Heart right ventricle (tissue), 16 donors: ENCODE results near the gene FLNB. TPM values are rescaled to one million over a fixed set of nuclear protein-coding genes. Genes with fewer than 3 reads are reported as not detected.

ENCODE experiments used
- ATAC-seq, 8 donors: fragments of 200-7000 bp; cut with Tn5 transposase; one replicate each; pipeline ENCODE4 v1.9.1; 2020; ENCODE audit warnings: mild to moderate bottlenecking in 8 of 8, moderate library complexity in 8 of 8, moderate number of reproducible peaks in 1 of 8
- DNase-seq, 2 donors: peaks; one replicate each; pipeline ENCODE4 v3.0.0-alpha.2; 2020
- H3K27ac ChIP-seq, 10 donors: fragments of 200-600 bp; sonication (generic) in 2 of 10; one replicate each; pipeline versions ENCODE4 v1.5.0 to v1.8.0; 2020 to 2022; ENCODE audit warnings: mild to moderate bottlenecking in 3 of 10
- H3K27me3 ChIP-seq, 7 donors: fragments of 200-600 bp; one replicate each; pipeline ENCODE4 v1.8.0; 2021 to 2022; ENCODE audit warnings: mild to moderate bottlenecking in 2 of 7
- H3K36me3 ChIP-seq, 9 donors: fragments of 200-600 bp; sonication (generic) in 1 of 9; one replicate each; pipeline versions ENCODE4 v1.5.0 to v1.8.0; 2020 to 2022; ENCODE audit warnings: mild to moderate bottlenecking in 2 of 9
- H3K4me1 ChIP-seq, 9 donors: fragments of 200-600 bp; sonication (generic) in 1 of 9; one replicate each; pipeline versions ENCODE4 v1.5.0 to v1.8.0; 2020 to 2022; ENCODE audit warnings: mild to moderate bottlenecking in 4 of 9
- H3K4me3 ChIP-seq, 10 donors: fragments of 200-600 bp; sonication (generic) in 2 of 10; one replicate each; pipeline versions ENCODE4 v1.5.0 to v1.8.0; 2020 to 2022; ENCODE audit warnings: mild to moderate bottlenecking in 7 of 10, moderate library complexity in 2 of 10
- H3K9me3 ChIP-seq, 11 donors: fragments of 200-600 bp in 10 of 11; sonication (generic) in 2 of 11; one replicate each; pipeline versions ENCODE4 v1.5.0 to v1.8.0; 2013 to 2022; ENCODE audit warnings: mild to moderate bottlenecking in 2 of 11, control low read depth in 1 of 11, moderate library complexity in 1 of 11
- WGBS, 2 donors: extraction: QIAGEN DNeasy Blood & Tissue Kit; methylation state at CpG; one replicate each; pipeline ENCODE4 v1.1.7; 2013; ENCODE audit warnings: inconsistent platforms in 1 of 2; 5-methylcytosine and 5-hydroxymethylcytosine counted together
- intact Hi-C, 10 donors: fragments of 100-400 bp; cut with DNase I; formaldehyde crosslinking; loops; one replicate each; pipeline versions ENCODE4 v1.11.1 to v1.14.2; 2022
- polyA plus RNA-seq, 2 donors: library from polyadenylated mRNA; stranded (reverse); fragments of 200-250 nt; gene quantifications; one replicate each; pipeline ENCODE4 v1.2.3, GENCODE V29; 2013
- total RNA-seq, 10 donors: library from RNA; stranded (reverse); fragmentation: NEBNext Ultra II Directional in 3 of 10; extraction: Animal tissue kit (Norgen Biotek cat#: 25700) in 3 of 10; gene quantifications; one replicate each; pipeline versions ENCODE4 v1.2.1 to v1.2.4, GENCODE V29; 2021 to 2023
- TF ChIP-seq, protein P1 (sequence below), 9 donors: fragments of 200-600 bp; sonication (generic) in 2 of 9; IDR thresholded peaks; one replicate each; pipeline versions ENCODE4 v1.5.0 to v1.8.0; 2021 to 2022; ENCODE audit warnings: antibody characterized with exemption in 9 of 9, mild to moderate bottlenecking in 5 of 9, moderate library complexity in 1 of 9
- donor health status: Arrhythmogenic right ventricular cardiomyopathy.
- donor health status: ischemic (EF 13 %, LVEDD 7.1; RV severe dilation, severe dysfunction).
- donor health status: healthy with polysubstance abuse.
- donor health status: DM: no; HTN: yes; CAD: no.
- donor health status: DM: no; HTN: no; CAD: no.
- donor health status: ischemic (EF 25% LVEDD 6.9; RV normal size, moderate dysfunction).
- donor health status: ischemic (EF 25% LVEDD 5.7; RV mildly dilated, moderate dysfunction).
- donor health status: healthy.
- donor health status: DM: yes; HTN: yes; CAD: no.
- donor health status: Ischemic cardiomyopathy.
- donor health status: ischemic (EF 35%, LVEDD 5.7; RV mildly dilated, moderate dysfunction).
- donor health status: nonischemic (EF 11% LVEDD 7.7; RV severe dilation, severe dysfunction).
- donor health status: DM: yes; HTN: yes; CAD: no.
- donor health status: PGD.
- donor health status: ischemic (EF 29% LVEDD 5.4; RV normal size, mild dysfunction).
- donor health status: nonischemic (EF 23%, LVEDD 6.1; RV moderate dilation, normal function).

The FLNB gene
- total and polyA plus RNA-seq, 12 donors: 27.4 to 65.3 (median 38.6) TPM

DNA sequence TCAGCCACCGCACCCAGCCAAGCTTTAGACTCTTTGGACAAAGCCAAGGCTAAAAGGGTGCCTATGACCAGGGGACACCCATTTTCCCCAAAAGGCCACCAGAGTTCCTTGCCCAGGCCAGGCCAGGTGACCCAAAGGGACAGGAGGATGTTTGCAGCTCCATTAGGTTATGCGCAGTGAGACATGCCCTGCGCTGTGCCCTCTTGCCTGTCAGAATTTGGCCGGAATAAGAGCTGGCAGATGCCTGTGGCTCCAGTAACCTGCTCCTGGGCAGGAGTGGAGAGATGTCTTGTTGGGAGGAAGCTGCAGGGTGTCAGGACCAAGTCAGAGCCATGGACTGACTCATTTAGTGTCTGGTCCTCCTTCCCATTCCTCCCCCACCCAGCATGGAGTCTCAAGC lies 182.1 kb downstream of the FLNB start:
- ATAC-seq (no peak), DNase-seq (no peak)
- 99% methylated on average over 4 of the region's 4 CpGs for WGBS, 2 donors
- no peak overlapping the region for H3K4me3 ChIP-seq
- intact Hi-C loops: no loop called here
- H3K27ac ChIP-seq: no peak overlapping the region
- no peaks in the 10 kb centered on the region for H3K36me3 ChIP-seq
- H3K4me1 ChIP-seq: peaks cover 0 to 26% (median 18%) of the 10 kb centered on the region in 9 donors
- TF ChIP-seq, protein P1, sequence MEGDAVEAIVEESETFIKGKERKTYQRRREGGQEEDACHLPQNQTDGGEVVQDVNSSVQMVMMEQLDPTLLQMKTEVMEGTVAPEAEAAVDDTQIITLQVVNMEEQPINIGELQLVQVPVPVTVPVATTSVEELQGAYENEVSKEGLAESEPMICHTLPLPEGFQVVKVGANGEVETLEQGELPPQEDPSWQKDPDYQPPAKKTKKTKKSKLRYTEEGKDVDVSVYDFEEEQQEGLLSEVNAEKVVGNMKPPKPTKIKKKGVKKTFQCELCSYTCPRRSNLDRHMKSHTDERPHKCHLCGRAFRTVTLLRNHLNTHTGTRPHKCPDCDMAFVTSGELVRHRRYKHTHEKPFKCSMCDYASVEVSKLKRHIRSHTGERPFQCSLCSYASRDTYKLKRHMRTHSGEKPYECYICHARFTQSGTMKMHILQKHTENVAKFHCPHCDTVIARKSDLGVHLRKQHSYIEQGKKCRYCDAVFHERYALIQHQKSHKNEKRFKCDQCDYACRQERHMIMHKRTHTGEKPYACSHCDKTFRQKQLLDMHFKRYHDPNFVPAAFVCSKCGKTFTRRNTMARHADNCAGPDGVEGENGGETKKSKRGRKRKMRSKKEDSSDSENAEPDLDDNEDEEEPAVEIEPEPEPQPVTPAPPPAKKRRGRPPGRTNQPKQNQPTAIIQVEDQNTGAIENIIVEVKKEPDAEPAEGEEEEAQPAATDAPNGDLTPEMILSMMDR (IDR thresholded peaks at IDR 0.05): no peak
- H3K27me3 ChIP-seq: no peaks in the 10 kb centered on the region
- no peaks in the 10 kb centered on the region for H3K9me3 ChIP-seq

DNA sequence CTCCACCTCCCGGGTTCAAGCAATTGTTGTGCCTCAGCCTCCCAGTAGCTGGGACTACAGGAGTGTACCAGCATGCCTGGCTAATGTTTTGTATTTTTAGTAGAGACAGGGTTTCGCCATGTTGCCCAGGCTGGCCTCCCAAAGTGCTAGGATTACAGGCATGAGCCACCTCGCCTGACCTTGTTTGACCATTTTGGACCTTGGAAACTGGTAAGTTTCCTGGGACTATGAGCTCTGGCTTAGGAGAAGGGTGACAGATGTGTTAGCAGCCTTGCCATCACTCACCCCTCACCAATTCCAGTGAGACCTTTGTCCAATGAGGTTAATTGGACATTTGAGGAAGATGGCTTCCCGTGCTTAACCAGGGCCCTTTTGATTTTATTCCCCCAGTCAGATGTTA lies 182.7 kb downstream of the FLNB start:
- Histone ChIP-seq H3K27me3 (no peaks in the 10 kb centered on the region), H3K4me1 (peaks cover 0 to 26% (median 18%) of the 10 kb centered on the region in 9 donors), H3K36me3 (no peaks in the 10 kb centered on the region), H3K27ac (no peak overlapping the region), H3K9me3 (no peaks in the 10 kb centered on the region), H3K4me3 (no peak overlapping the region)
- intact Hi-C loops: no loop called here
- TF ChIP-seq, protein P1 (IDR thresholded peaks at IDR 0.05): no peak
- 93 to 95% methylated on average over 4 of the region's 4 CpGs for WGBS, 2 donors
- no peak for ATAC-seq
- no peak for DNase-seq

DNA sequence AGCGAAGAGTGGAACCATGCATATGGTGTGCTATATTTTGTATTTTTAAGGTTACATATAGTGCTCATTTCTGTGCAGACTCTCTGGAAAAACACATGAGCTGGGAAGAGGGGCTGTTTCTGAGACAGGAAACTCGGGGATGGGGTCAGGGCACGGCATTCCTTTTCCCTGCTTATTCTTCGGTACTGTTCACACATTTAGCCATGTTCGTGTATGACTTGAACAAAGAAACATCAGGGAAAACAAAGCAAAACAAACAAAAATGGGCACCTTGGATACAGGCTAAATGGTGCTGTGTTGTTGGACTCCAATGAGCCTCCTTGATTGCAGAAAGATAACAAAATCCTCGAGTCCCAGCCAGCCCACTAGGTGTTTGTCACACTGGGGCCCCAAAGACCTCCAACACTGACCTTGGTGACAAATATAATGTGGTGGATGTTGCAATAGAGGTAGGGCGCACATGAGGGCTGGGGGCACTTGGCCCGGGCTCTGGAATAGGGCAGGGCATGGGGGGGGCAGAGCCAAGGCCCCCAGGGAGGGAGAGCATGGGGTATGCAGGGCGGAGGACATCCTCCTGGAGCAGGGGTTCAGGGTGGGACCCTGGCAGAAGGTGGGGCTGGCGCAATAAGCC lies 183.3 kb downstream of the FLNB start:
- intact Hi-C loops: no loop called here
- DNase-seq (no peak), ATAC-seq (no peak)
- TF ChIP-seq, protein P1 (IDR thresholded peaks at IDR 0.05): no peak
- 75 to 84% methylated on average over 10 of the region's 10 CpGs for WGBS, 2 donors
- Histone ChIP-seq H3K36me3 (no peaks in the 10 kb centered on the region), H3K9me3 (no peaks in the 10 kb centered on the region), H3K4me1 (peaks cover 0 to 26% (median 18%) of the 10 kb centered on the region in 9 donors), H3K4me3 (no peak overlapping the region), H3K27ac (no peak overlapping the region), H3K27me3 (no peaks in the 10 kb centered on the region)

DNA sequence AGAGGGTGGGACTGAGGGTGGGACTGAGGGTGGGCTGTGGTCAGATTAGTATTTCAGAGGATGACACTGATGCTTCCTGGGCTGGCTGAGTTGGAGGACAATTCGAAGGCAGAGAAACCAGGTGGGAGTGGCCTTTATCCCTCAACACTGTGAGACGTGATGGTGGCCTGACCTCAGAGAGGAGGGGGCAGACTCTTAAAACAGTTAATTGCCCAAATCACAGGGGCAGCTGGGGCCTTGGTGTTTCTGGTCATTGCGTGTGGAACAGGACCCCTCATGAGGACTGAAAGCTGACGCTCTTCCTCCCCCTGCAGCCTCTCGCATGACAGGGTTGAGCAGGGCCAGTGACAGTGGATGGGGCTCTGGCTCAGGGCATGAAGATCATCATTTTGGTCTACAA lies 183.8 kb downstream of the FLNB start:
- intact Hi-C loops: no loop called here
- TF ChIP-seq, protein P1 (IDR thresholded peaks at IDR 0.05): no peak
- Histone ChIP-seq H3K4me1 (peaks cover 0 to 26% (median 18%) of the 10 kb centered on the region in 9 donors), H3K36me3 (no peaks in the 10 kb centered on the region), H3K27ac (no peak overlapping the region), H3K4me3 (no peak overlapping the region), H3K9me3 (no peaks in the 10 kb centered on the region), H3K27me3 (no peaks in the 10 kb centered on the region)
- ATAC-seq: no peak
- WGBS, 2 donors: 88 to 93% methylated on average over 5 of the region's 5 CpGs
- DNase-seq: no peak
